Esophagus muscularis mucosa (tissue), 4 donors: ENCODE results near the gene GADL1. TPM values are rescaled to one million over a fixed set of nuclear protein-coding genes. Genes with fewer than 3 reads are reported as not detected.

Experiments
- DNase-seq: peaks from one replicate; pipeline ENCODE4 v3.0.0-alpha.2; 2017; ENCODE audit errors: extremely low spot score
- H3K27ac ChIP-seq, 4 donors: fragments of 200-600 bp; sonication (generic); replicated peaks in 1 of 4; 1 replicate in 3 of 4; 2 replicates in 1 of 4; pipeline ENCODE4 v1.5.1; 2016 to 2019; ENCODE audit warnings: mild to moderate bottlenecking in 1 of 4
- H3K27me3 ChIP-seq, 4 donors: fragments of 200-600 bp; sonication (generic); one replicate each; pipeline versions ENCODE4 v1.5.1 to v1.6.0; 2016 to 2019
- H3K36me3 ChIP-seq, 4 donors: fragments of 200-600 bp; sonication (generic); one replicate each; pipeline ENCODE4 v1.5.1; 2016 to 2019
- H3K4me1 ChIP-seq, 4 donors: fragments of 200-600 bp; sonication (generic); one replicate each; pipeline ENCODE4 v1.5.1; 2016 to 2019
- H3K4me3 ChIP-seq, 4 donors: fragments of 200-600 bp; sonication (generic); 1 replicate in 2 of 4; 2 replicates in 2 of 4; pipeline ENCODE4 v1.5.1; 2016 to 2019; ENCODE audit warnings: mild to moderate bottlenecking in 4 of 4, moderate library complexity in 1 of 4
- H3K9me3 ChIP-seq, 4 donors: fragments of 200-600 bp; sonication (generic); 1 replicate in 3 of 4; 2 replicates in 1 of 4; pipeline ENCODE4 v1.5.1; 2016 to 2019
- CTCF ChIP-seq, 3 experiments: fragments of 200-600 bp in 2 of 3; fragments of 450-650 bp in 1 of 3; sonication (generic) in 2 of 3; IDR thresholded peaks; one replicate each; pipeline ENCODE4 v1.5.1; 2017 to 2019; ENCODE audit warnings: antibody characterized with exemption in 3 of 3, mild to moderate bottlenecking in 2 of 3, moderate library complexity in 1 of 3
- EP300 ChIP-seq: sonication (generic); formaldehyde crosslinking; IDR thresholded peaks from one replicate; pipeline ENCODE4 v1.6.1; 2017; ENCODE audit warnings: antibody characterized with exemption
- POLR2A ChIP-seq: fragments of 450-650 bp; IDR thresholded peaks from one replicate; pipeline ENCODE4 v1.6.1; 2017; ENCODE audit warnings: antibody characterized with exemption, moderate library complexity, mild to moderate bottlenecking, low read depth
- POLR2AphosphoS5 ChIP-seq, 2 donors: sonication (generic); formaldehyde crosslinking; IDR thresholded peaks; one replicate each; pipeline ENCODE4 v1.6.1; 2017; ENCODE audit warnings: antibody characterized with exemption in 2 of 2
- WGBS: methylation state at CpG from one replicate; pipeline ENCODE4 v1.1.5; 2018; 5-methylcytosine and 5-hydroxymethylcytosine counted together
- intact Hi-C: fragments of 100-400 bp; cut with DNase I; formaldehyde crosslinking; loops from one replicate; pipeline ENCODE4 v1.15.1; 2023
- total RNA-seq, 4 donors: library from RNA; depleted of rRNA; stranded (reverse); fragments of >200 nt; gene quantifications; one replicate each; pipeline versions ENCODE4 v1.1.0 to v1.2.1, GENCODE V29; 2016

The GADL1 gene
- total RNA-seq, 4 donors from 2014 or later: 1.7 to 4.6 (median 3.0) TPM

- peaks cover 3 to 22% (median 15%) of the 10 kb centered on the region in 4 donors for H3K4me1 ChIP-seq
- 75% methylated on average over 5 of the region's 5 CpGs for WGBS
- H3K4me3 ChIP-seq: no peak overlapping the region
- DNase-seq: no peak
- intact Hi-C loops: no loop called here
- TF ChIP-seq EP300: no peak
- TF ChIP-seq POLR2AphosphoS5 (IDR thresholded peaks at IDR 0.05): no peak
- no peak for TF ChIP-seq CTCF (IDR thresholded peaks at IDR 0.05)
- no peak for TF ChIP-seq POLR2A
- H3K9me3 ChIP-seq: no peaks in the 10 kb centered on the region
- H3K27me3 ChIP-seq: no peaks in the 10 kb centered on the region
- H3K27ac ChIP-seq: no peak overlapping the region
- H3K36me3 ChIP-seq: no peaks in the 10 kb centered on the region
Observed at GRCh38 chr3:30858894-30859389, 35.5 kb downstream of the GADL1 start.

GRCh38 chr3:30855400-30856292 is 38.8 kb downstream of the GADL1 start:
- Histone ChIP-seq H3K36me3 (no peaks in the 10 kb centered on the region), H3K27me3 (no peaks in the 10 kb centered on the region), H3K27ac (no peak overlapping the region), H3K9me3 (no peaks in the 10 kb centered on the region), H3K4me3 (no peak overlapping the region), H3K4me1 (peaks cover 0 to 14% (median 8%) of the 10 kb centered on the region in 4 donors)
- 60% methylated on average over 6 of the region's 6 CpGs for whole genome bisulfite sequencing
- intact Hi-C loops: no loop called here
- TF ChIP-seq CTCF (IDR thresholded peaks at IDR 0.05) (no peak), POLR2AphosphoS5 (IDR thresholded peaks at IDR 0.05) (no peak), EP300 (no peak), POLR2A (no peak)
- no peak for DNase-seq

- Histone ChIP-seq H3K9me3 (no peaks in the 10 kb centered on the region), H3K4me3 (no peak overlapping the region), H3K27me3 (no peaks in the 10 kb centered on the region), H3K27ac (no peak overlapping the region), H3K36me3 (no peaks in the 10 kb centered on the region), H3K4me1 (peaks cover 0 to 17% (median 8%) of the 10 kb centered on the region in 4 donors)
- TF ChIP-seq POLR2AphosphoS5 (IDR thresholded peaks at IDR 0.05): no peak
- TF ChIP-seq CTCF (IDR thresholded peaks at IDR 0.05): no peak
- no peak for TF ChIP-seq POLR2A
- no peak for TF ChIP-seq EP300
- 90% methylated on average over 4 of the region's 4 CpGs for WGBS
- intact Hi-C loops: no loop called here
- no peak for DNase-seq
Observed at GRCh38 chr3:30852833-30853232, 41.6 kb downstream of the GADL1 start.

- WGBS: 63% methylated on average over 3 of the region's 3 CpGs
- DNase-seq: no peak
- intact Hi-C loops: no loop called here
Observed at GRCh38 chr3:30848087-30848779, 46.2 kb downstream of the GADL1 start.

More at GRCh38 chr3:30848087-30848779, 46.2 kb downstream of the GADL1 start:
- Histone ChIP-seq H3K36me3 (no peaks in the 10 kb centered on the region), H3K27ac (no peak overlapping the region), H3K4me3 (no peak overlapping the region), H3K4me1 (peaks cover 0 to 3% (median 0%) of the 10 kb centered on the region in 4 donors), H3K27me3 (no peaks in the 10 kb centered on the region), H3K9me3 (no peaks in the 10 kb centered on the region)
- TF ChIP-seq POLR2A (no peak), POLR2AphosphoS5 (IDR thresholded peaks at IDR 0.05) (no peak), CTCF (IDR thresholded peaks at IDR 0.05) (no peak), EP300 (no peak)
